NCI-H226 (cell line): ENCODE measurements around the gene OR4S1.
"Not testable (repeated sequence)": the region's sequence is repeated elsewhere in the genome, so short reads cannot be mapped to it uniquely, and the experiment has no call there.

ENCODE experiments used
- DNase-seq: peaks from one replicate; pipeline ENCODE4 v3.0.0-alpha.2; 2015

The OR4S1 gene, protein sequence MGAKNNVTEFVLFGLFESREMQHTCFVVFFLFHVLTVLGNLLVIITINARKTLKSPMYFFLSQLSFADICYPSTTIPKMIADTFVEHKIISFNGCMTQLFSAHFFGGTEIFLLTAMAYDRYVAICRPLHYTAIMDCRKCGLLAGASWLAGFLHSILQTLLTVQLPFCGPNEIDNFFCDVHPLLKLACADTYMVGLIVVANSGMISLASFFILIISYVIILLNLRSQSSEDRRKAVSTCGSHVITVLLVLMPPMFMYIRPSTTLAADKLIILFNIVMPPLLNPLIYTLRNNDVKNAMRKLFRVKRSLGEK

GRCh38 chr11:48305923-48306322 is at the start of gene OR4S1:
TSS of gene OR4S1 (plus strand) at chr11:48306223. CDS start at chr11:48306223, 0 bp downstream.
- DNase-seq: no peak

- DNase-seq: no peak
Observed at GRCh38 chr11:48261600-48261999, 44.4 kb upstream of the OR4S1 start.

- DNase-seq: no peak
Observed at GRCh38 chr11:48263423-48263911, 42.6 kb upstream of the OR4S1 start, which contains the start of gene OR4X1. TSS of gene OR4X1 (plus strand) at chr11:48263861. CDS start at chr11:48263861, 0 bp downstream.

DNA sequence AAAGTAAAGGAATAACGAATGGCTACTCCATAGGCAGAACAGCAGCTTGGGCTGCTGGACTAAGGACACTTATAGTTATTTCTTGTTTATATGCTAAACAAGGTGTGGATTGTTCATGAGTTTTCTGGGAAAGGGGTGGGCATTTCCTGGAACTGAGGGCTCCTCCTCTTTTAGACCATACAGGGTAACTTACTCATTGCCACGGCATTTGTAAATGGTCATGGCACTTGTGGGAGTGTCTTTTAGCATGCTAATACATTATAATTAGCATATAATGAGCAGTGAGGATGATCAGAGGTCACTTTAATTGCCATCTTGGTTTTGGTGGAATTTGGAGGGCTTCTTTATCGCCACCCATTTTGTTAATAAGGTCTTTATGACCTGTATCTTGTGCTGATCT is 35.4 kb upstream of the OR4S1 start:
- DNase-seq: no peak

DNA sequence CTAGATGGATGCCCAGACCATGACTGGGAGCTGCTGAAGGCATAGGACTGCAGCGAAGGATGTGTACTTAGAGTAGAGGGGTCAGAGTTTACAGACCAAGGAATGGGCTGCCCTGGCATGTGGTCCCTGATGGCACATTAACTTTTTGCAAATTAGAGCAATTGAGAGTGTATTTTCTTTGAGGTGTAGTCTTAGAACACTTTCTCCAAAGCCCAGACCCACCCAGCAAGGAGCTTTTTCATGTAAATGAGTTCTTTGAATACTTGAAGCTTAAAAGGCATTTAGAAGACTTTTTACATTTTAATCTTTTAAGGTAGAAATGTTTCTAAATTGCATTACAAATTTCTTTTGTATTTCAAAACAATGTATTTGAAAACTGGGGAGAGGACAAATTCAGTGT is 33.4 kb upstream of the OR4S1 start:
- DNase-seq: no peak

DNA sequence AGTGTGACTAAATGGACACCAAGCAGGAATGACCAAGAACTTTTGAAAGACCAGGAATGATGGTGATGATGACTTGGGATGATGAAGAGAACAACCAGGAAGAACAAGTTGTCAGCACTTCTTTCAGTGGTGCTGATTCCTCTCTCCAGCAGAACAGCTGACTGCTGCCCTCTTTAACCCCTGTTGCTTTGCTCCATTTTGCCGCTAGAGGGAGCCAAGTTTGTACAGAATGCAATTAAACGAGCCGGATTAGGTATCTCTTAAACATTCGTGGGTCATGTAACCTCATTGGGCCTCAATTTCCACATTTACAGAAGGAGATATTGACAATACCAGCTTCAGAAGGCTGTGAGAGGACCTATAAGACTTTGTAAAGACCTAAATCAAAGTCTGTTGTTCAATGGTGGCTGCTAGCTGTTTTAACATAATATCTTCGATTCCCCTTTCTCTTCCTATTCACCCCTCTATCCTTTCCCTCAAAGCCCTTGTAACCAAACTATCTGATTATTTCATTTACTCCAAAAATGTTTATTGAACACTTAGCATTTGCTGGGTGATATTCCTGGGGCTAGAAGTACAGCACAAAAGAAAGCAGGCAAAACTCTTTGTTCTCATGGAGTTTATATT is 1.9 kb downstream of the OR4S1 start:
- DNase-seq: peak; percentile 35

DNA sequence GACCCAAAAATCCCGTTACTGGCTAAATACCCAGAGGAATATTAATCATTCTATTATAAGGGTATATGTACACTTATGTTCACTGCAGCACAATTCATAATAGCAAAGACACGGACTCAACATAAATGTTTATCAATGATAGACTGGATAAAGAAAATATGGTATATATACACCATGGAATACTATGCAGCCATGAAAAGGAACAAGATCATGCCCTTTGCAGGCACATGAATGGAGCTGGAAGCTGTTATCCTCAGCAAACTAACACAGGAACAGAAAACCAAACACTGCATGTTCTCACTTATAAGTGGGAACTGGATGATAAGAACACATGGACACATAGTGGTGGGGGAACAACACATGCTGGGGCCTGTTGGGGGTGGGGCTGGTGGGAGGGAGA is 7.6 kb downstream of the OR4S1 start:
- not testable (repeated sequence) for DNase-seq

GRCh38 chr11:48319813-48320212 is 13.8 kb downstream of the OR4S1 start:
- not testable (repeated sequence) for DNase-seq

DNA sequence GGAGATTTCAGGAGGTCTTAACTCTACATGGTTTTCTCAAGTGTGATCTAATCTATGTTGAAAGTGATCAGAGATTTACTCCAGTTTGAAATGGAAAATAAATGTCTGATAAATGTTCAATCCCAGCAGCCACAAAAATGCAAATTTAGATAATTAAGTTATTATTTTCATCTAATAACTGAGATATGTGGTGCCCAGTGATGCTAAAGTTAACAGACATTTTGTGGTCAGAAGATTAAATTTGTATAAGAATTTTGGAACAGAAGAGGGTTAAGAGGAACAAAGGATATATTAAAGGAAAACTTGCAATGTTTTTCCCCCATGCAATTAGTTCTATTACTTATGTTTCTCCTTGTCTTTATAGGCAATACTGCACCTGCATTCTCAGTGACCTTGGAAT is 18.6 kb downstream of the OR4S1 start, which contains the start of gene OR4C3:
Gene OR4C3 (plus strand): TSS at position 301 of the 400 bp plus-strand sequence. CDS start 102 bp downstream, outside the sequence.
- DNase-seq: not testable (repeated sequence)

DNA sequence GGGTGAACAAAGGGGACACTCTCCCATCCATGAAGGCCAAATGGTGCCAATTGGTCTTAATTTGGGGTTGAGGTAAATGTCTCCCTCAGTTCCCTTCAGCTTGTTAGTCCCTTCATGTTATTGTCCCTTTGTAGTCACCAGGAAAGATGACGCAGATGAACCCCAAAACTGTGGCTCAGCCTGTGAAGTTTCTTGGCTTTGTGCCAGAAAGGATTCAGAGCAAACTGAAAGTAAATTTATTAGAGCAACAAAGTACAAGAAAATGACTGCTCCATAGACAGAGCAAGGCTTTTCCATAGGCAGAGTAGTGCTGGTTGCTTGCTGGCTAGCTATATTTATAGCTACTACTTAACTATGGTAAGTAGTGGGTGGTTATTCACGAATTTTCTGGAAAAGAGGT is 35.4 kb downstream of the OR4S1 start:
- DNase-seq: no peak

DNA sequence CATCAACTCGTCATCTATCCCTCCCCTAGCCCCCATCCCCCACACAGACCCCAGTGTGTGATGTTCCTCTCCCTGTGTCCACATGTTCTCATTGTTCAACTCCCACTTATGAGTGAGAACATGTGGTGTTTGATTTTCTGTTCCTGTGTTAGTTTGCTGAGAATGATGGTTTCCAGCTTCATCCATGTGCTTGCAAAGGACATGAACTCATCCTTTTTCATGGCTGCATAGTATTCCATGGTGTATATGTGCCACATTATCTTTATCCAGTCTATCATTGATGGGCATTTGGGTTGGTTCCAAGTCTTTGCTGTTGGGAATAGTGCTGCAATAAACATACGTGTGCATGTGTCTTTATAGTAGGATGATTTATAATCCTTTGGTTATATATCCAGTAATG is 36.5 kb downstream of the OR4S1 start:
- DNase-seq: not testable (repeated sequence)

- DNase-seq: not testable (repeated sequence)
Observed at GRCh38 chr11:48346286-48346685, 40.3 kb downstream of the OR4S1 start.

- DNase-seq: no peak
Observed at GRCh38 chr11:48354013-48354412, 48.0 kb downstream of the OR4S1 start.

GRCh38 chr11:48354677-48355076 is 48.7 kb downstream of the OR4S1 start:
- DNase-seq: no peak
